Endothelial cell of umbilical vein (primary cell): Measurements from ENCODE around the gene TRAPPC14. TPM values are rescaled to one million over a fixed set of nuclear protein-coding genes. Genes with fewer than 3 reads are reported as not detected.

Experiments used
- BruUV-seq: library from RNA; stranded (reverse); fragments of 400-500 nt; replicated peaks from 2 replicates; lab custom pipeline; 2021; lab: Mats Ljungman, UMichigan
- CTCF ChIA-PET: fragments of 300-600, 350-600 bp; sonication (Branson Sonifier 250); formaldehyde crosslinking; loops from one replicate; lab custom pipeline; 2021; ENCODE audit warnings: antibody characterized with exemption, inconsistent platforms; lab: Charles Lee
- POLR2A ChIA-PET: fragments of 300-600, 350-600 bp; sonication (Branson Sonifier 250); formaldehyde crosslinking; loops from one replicate; lab custom pipeline; 2021; ENCODE audit warnings: antibody characterized with exemption, inconsistent platforms; lab: Charles Lee
- DNase-seq: peaks from one replicate; pipeline ENCODE4 v3.0.0-alpha.2; 2011; ENCODE audit warnings: low read depth, low spot score
- FAIRE-seq: peaks from 2 replicates; lab custom pipeline; 2011; peaks lifted over from hg19 to GRCh38; lab: Jason Lieb, UNC
- H2AFZ ChIP-seq: 2 replicates; pipeline ENCODE4 v1.6.0; 2012; ENCODE audit warnings: low read depth, low read length, control low read depth, inconsistent platforms
- H3K27ac ChIP-seq: 2 replicates; pipeline ENCODE4 v1.5.1; 2011; ENCODE audit warnings: low read depth, mild to moderate bottlenecking, control low read depth, low read length, moderate library complexity; ENCODE audit not compliant: insufficient read depth
- H3K27me3 ChIP-seq, 2 experiments: 2 replicates each; pipeline versions ENCODE4 v1.6.0 to v1.6.1; 2011; ENCODE audit warnings: low read length in 2 of 2, mixed read lengths in 1 of 2; ENCODE audit not compliant: control insufficient read depth in 2 of 2, insufficient read depth in 2 of 2
- H3K36me3 ChIP-seq, 2 experiments: 2 replicates in 1 of 2; 3 replicates in 1 of 2; pipeline ENCODE4 v1.5.1; 2011; ENCODE audit warnings: low read length in 2 of 2, mild to moderate bottlenecking in 1 of 2, moderate library complexity in 1 of 2; ENCODE audit not compliant: control insufficient read depth in 2 of 2, insufficient read depth in 2 of 2; ENCODE audit errors: extremely low read depth in 1 of 2
- H3K4me1 ChIP-seq: 3 replicates; pipeline ENCODE4 v1.5.1; 2011; ENCODE audit warnings: mild to moderate bottlenecking, low read length; ENCODE audit not compliant: control insufficient read depth, insufficient read depth; ENCODE audit errors: extremely low read depth
- H3K4me2 ChIP-seq: 2 replicates; pipeline ENCODE4 v1.6.1; 2011; ENCODE audit warnings: low read length, control low read depth, mixed read lengths; ENCODE audit not compliant: insufficient read depth
- H3K4me3 ChIP-seq, 3 experiments: fragments of 200-600 bp in 1 of 3; sonication (generic), shearing (Covaris generic) in 1 of 3; replicated peaks in 1 of 3; 2 replicates each; pipeline ENCODE4 v1.5.1; 2011 to 2016; ENCODE audit warnings: control low read depth in 3 of 3, low read length in 3 of 3, mild to moderate bottlenecking in 2 of 3, inconsistent platforms in 1 of 3, low read depth in 1 of 3, moderate library complexity in 1 of 3; ENCODE audit not compliant: insufficient read depth in 1 of 3
- H3K79me2 ChIP-seq: 2 replicates; pipeline ENCODE4 v1.6.0; 2012; ENCODE audit warnings: low read length, inconsistent platforms; ENCODE audit not compliant: control insufficient read depth, insufficient read depth
- H3K9ac ChIP-seq: replicated peaks from 2 replicates; pipeline ENCODE3; 2011; ENCODE audit warnings: low read length, control low read depth; ENCODE audit not compliant: insufficient read depth; ENCODE audit errors: extremely low read depth
- H3K9me1 ChIP-seq: replicated peaks from 3 replicates; pipeline ENCODE4 v1.6.0; 2011; ENCODE audit warnings: mild to moderate bottlenecking, low read length; ENCODE audit not compliant: control insufficient read depth, insufficient read depth; ENCODE audit errors: extremely low read depth
- H3K9me3 ChIP-seq: replicated peaks from 2 replicates; pipeline ENCODE4 v1.5.1; 2012; ENCODE audit warnings: low read length, inconsistent platforms; ENCODE audit not compliant: control insufficient read depth, insufficient read depth
- H4K20me1 ChIP-seq: replicated peaks from 2 replicates; pipeline ENCODE3; 2011; ENCODE audit warnings: mild to moderate bottlenecking, low read length; ENCODE audit not compliant: control insufficient read depth, insufficient read depth; ENCODE audit errors: extremely low read depth
- EZH2 ChIP-seq: IDR thresholded peaks from 2 replicates; pipeline ENCODE4 v1.6.1; 2012; ENCODE audit warnings: borderline replicate concordance, low read depth, mild to moderate bottlenecking, moderate library complexity, low read length, inconsistent platforms; ENCODE audit not compliant: severe bottlenecking
- FOS ChIP-seq: IDR thresholded peaks from 2 replicates; pipeline ENCODE4 v1.6.1; 2011; ENCODE audit warnings: mild to moderate bottlenecking, low read length, moderate library complexity, borderline replicate concordance; ENCODE audit not compliant: insufficient read depth
- GATA2 ChIP-seq: IDR thresholded peaks from 2 replicates; pipeline ENCODE4 v1.7.0; 2011; ENCODE audit warnings: low read depth, mild to moderate bottlenecking, moderate library complexity, mixed read lengths, low read length; ENCODE audit not compliant: insufficient read length, insufficient read depth
- JUN ChIP-seq: IDR thresholded peaks from 2 replicates; pipeline ENCODE4 v1.6.1; 2011; ENCODE audit warnings: borderline replicate concordance, low read depth; ENCODE audit not compliant: insufficient read length, insufficient read depth
- MYC ChIP-seq: IDR thresholded peaks from one replicate; pipeline ENCODE4 v1.6.1; 2011; ENCODE audit warnings: mild to moderate bottlenecking, low read depth, low read length
- POLR2A ChIP-seq: IDR thresholded peaks from 2 replicates; pipeline ENCODE4 v1.6.1; 2012; ENCODE audit warnings: low read depth, mild to moderate bottlenecking, control low read depth, low read length
- POLR2AphosphoS5 ChIP-seq: IDR thresholded peaks from 2 replicates; pipeline ENCODE4 v1.6.1; 2012; ENCODE audit warnings: low read depth, mild to moderate bottlenecking, control low read depth, low read length, moderate library complexity; ENCODE audit not compliant: insufficient read depth
- dilution Hi-C: fragments of 300-500 bp; cut with MboI; formaldehyde crosslinking; loops from one replicate; pipeline ENCODE4 v1.15.0; 2019; ENCODE audit warnings: low sequenced_read_pairs; ENCODE audit not compliant: extremely low pct_ligation_motif_present
- intact Hi-C: fragments of 100-400 bp; cut with micrococcal nuclease; formaldehyde crosslinking; loops from one replicate; pipeline ENCODE4 v1.10.0; 2022
- polyA plus RNA-seq, 4 experiments: library from polyadenylated mRNA; depleted of rRNA in 3 of 4; stranded (reverse) in 3 of 4; unstranded in 1 of 4; fragments of >200 nt; gene quantifications; 2 replicates each; pipeline versions ENCODE4 v1.2.1 to v1.2.3, GENCODE V29; 2011 to 2012; ENCODE audit warnings: missing spikeins in 1 of 4
- total RNA-seq: library from RNA; stranded (reverse); gene quantifications from 2 replicates; pipeline ENCODE4 v1.2.3, GENCODE V29; 2021
- TF ChIP-seq, protein P1 (sequence below): IDR thresholded peaks from 2 replicates; pipeline ENCODE4 v1.6.1; 2011; ENCODE audit not compliant: insufficient read depth, insufficient read length
- TF ChIP-seq, protein P2 (sequence below), 2 donors: IDR thresholded peaks; 1 replicate in 1 of 2; 2 replicates in 1 of 2; pipeline ENCODE4 v1.5.1; 2011; ENCODE audit warnings: low read length in 2 of 2, mild to moderate bottlenecking in 2 of 2, moderate library complexity in 2 of 2, control low read depth in 1 of 2, inconsistent platforms in 1 of 2, low read depth in 1 of 2; ENCODE audit not compliant: insufficient read depth in 1 of 2; ENCODE audit errors: extremely low read depth in 1 of 2

Gene TRAPPC14
- total and polyA plus RNA-seq, 2 donors (not counting 3 experiments of a cell fraction or from before 2014, with no cell fraction given) = 13.3 to 23.0 TPM

DNA sequence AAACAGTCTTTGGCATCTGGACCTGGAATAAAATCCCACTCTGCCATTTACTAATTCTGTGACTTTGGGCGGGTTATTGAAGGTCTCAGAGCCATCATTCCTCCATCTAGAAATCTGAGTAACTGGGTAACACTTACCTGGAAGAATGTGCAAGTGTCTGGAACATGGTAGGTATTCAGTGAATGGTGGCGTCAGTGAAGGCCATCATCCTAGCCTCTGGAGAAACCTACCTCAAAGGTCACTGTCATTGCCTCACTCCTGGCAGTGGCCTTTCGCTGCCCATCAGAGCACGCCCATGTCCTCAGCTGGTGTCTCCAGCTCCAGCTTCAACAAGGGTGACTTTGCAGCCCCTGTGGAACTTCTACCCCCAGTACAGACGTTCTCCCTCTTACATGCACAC lies 5.3 kb upstream of the TRAPPC14 start:
- H3K27me3 ChIP-seq = peaks cover 5 to 15% of the 10 kb centered on the region in 2 experiments
- no peaks in the 10 kb centered on the region for H4K20me1 ChIP-seq
- no peak for TF ChIP-seq EZH2
- TF ChIP-seq, protein P1, sequence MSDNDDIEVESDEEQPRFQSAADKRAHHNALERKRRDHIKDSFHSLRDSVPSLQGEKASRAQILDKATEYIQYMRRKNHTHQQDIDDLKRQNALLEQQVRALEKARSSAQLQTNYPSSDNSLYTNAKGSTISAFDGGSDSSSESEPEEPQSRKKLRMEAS = no peak
- POLR2A ChIA-PET = no interaction called here
- no peak for FAIRE-seq
- CTCF ChIA-PET = interaction anchor here (1.1 to 1.3 kb wide), 2 partner anchors 14 to 26 kb away, joined by 3 read pairs; partner anchors contain the start of genes GPC2 and STAG3
- no peak overlapping the region for H2AFZ ChIP-seq
- H3K9ac ChIP-seq = no peak overlapping the region
- H3K9me1 ChIP-seq = no peaks in the 10 kb centered on the region
- no TSS peak for BruUV-seq
- H3K79me2 ChIP-seq = no peaks in the 10 kb centered on the region
- no peak overlapping the region for H3K27ac ChIP-seq
- H3K36me3 ChIP-seq = no peaks in the 10 kb centered on the region
- H3K4me1 ChIP-seq = peaks cover 18% of the 10 kb centered on the region
- no peaks in the 10 kb centered on the region for H3K9me3 ChIP-seq
- intact Hi-C loops = no loop called here
- no peak for DNase-seq
- dilution Hi-C loops = no loop called here
- H3K4me3 ChIP-seq = no peak overlapping the region
- no peak overlapping the region for H3K4me2 ChIP-seq

DNA sequence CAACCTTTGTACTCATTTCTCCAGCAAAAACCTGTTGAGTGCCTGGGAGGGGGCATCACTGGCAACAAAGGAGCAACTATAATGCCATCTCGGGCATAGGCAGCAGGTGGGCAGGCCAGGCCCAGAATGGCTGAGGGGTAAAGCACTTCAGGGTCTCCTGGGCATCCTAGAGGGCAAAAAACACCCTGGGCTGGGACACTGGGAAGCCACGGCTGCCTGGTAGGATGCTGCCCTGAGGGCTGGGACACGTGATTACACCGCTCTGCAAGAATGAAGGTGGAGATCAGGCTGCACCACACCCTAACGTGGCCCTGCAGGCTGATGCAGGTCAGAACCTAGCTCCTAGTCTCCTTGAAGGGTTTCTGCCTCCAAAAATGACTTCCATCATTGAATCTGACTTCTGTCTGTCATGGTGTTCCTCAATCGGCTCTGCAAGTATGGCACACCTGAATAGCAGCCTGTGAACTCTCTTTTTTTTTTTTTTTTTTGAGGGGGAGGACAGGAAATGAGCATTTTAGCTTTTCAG lies 4.5 kb upstream of the TRAPPC14 start:
- FAIRE-seq = no peak
- no peaks in the 10 kb centered on the region for H3K36me3 ChIP-seq
- H3K4me3 ChIP-seq = no peak overlapping the region
- H2AFZ ChIP-seq = no peak overlapping the region
- peaks cover 5 to 15% of the 10 kb centered on the region in 2 experiments for H3K27me3 ChIP-seq
- no peaks in the 10 kb centered on the region for H3K79me2 ChIP-seq
- BruUV-seq = no TSS peak
- no peak overlapping the region for H3K9ac ChIP-seq
- no peaks in the 10 kb centered on the region for H3K9me1 ChIP-seq
- no peak overlapping the region for H3K4me2 ChIP-seq
- dilution Hi-C loops (no loop called here), intact Hi-C loops (no loop called here)
- peaks cover 12% of the 10 kb centered on the region for H3K4me1 ChIP-seq
- no peak for DNase-seq
- ChIA-PET POLR2A (no interaction called here), CTCF (interaction anchor here (1.1 to 1.3 kb wide), 2 partner anchors 14 to 27 kb away, joined by 3 read pairs; partner anchors contain the start of genes GPC2 and STAG3)
- no peak for TF ChIP-seq GATA2
- TF ChIP-seq MYC = no peak
- no peak for TF ChIP-seq JUN
- TF ChIP-seq POLR2A = no peak
- no peak for TF ChIP-seq EZH2
- TF ChIP-seq, protein P1 = no peak
- TF ChIP-seq, protein P2, sequence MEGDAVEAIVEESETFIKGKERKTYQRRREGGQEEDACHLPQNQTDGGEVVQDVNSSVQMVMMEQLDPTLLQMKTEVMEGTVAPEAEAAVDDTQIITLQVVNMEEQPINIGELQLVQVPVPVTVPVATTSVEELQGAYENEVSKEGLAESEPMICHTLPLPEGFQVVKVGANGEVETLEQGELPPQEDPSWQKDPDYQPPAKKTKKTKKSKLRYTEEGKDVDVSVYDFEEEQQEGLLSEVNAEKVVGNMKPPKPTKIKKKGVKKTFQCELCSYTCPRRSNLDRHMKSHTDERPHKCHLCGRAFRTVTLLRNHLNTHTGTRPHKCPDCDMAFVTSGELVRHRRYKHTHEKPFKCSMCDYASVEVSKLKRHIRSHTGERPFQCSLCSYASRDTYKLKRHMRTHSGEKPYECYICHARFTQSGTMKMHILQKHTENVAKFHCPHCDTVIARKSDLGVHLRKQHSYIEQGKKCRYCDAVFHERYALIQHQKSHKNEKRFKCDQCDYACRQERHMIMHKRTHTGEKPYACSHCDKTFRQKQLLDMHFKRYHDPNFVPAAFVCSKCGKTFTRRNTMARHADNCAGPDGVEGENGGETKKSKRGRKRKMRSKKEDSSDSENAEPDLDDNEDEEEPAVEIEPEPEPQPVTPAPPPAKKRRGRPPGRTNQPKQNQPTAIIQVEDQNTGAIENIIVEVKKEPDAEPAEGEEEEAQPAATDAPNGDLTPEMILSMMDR (IDR thresholded peaks at IDR 0.05; ENCODE audit: extremely low read depth in 1 of 2, insufficient read depth in 1 of 2, low read depth in 1 of 2, low read length in 2 of 2) = no peak
- no peak for TF ChIP-seq POLR2AphosphoS5
- TF ChIP-seq FOS = no peak
- H3K27ac ChIP-seq = no peak overlapping the region
- no peaks in the 10 kb centered on the region for H4K20me1 ChIP-seq
- H3K9me3 ChIP-seq = no peaks in the 10 kb centered on the region
